Gastrocnemius medialis (tissue), 4 donors: Measurements from ENCODE around the gene STX10. TPM values are rescaled to one million over a fixed set of nuclear protein-coding genes. Genes with fewer than 3 reads are reported as not detected.
"Not testable (repeated sequence)": the region's sequence is repeated elsewhere in the genome, so short reads cannot be mapped to it uniquely, and the experiment has no call there.

Source experiments
- ATAC-seq, 2 donors: fragments of 150-250 bp; one replicate each; pipeline ENCODE4 v1.9.1; 2016
- DNase-seq, 2 donors: peaks; one replicate each; pipeline ENCODE4 v3.0.0-alpha.2; 2019
- H3K27ac ChIP-seq, 4 donors: fragments of 200-600 bp; sonication (generic); 1 replicate in 1 of 4; 2 replicates in 3 of 4; pipeline ENCODE4 v1.5.1; 2016 to 2018; ENCODE audit warnings: mild to moderate bottlenecking in 2 of 4, moderate library complexity in 1 of 4
- H3K27me3 ChIP-seq, 3 donors: fragments of 200-600 bp; sonication (generic) in 2 of 3; 1 replicate in 1 of 3; 2 replicates in 2 of 3; pipeline versions ENCODE4 v1.5.1 to v1.6.0; 2016 to 2019; ENCODE audit warnings: mild to moderate bottlenecking in 1 of 3, moderate library complexity in 1 of 3
- H3K36me3 ChIP-seq, 2 donors: fragments of 200-600 bp; sonication (generic) in 1 of 2; one replicate each; pipeline ENCODE4 v1.5.1; 2017 to 2018
- H3K4me1 ChIP-seq, 2 donors: fragments of 200-600 bp; sonication (generic) in 1 of 2; one replicate each; pipeline ENCODE4 v1.5.1; 2016 to 2017; ENCODE audit warnings: mild to moderate bottlenecking in 2 of 2
- H3K4me3 ChIP-seq, 4 donors: fragments of 200-600 bp; sonication (generic) in 3 of 4; 1 replicate in 1 of 4; 2 replicates in 3 of 4; pipeline ENCODE4 v1.5.1; 2016 to 2019; ENCODE audit warnings: mild to moderate bottlenecking in 2 of 4
- H3K9me3 ChIP-seq, 3 donors: fragments of 200-600 bp; sonication (generic) in 2 of 3; 1 replicate in 1 of 3; 2 replicates in 2 of 3; pipeline ENCODE4 v1.5.1; 2016 to 2019
- CTCF ChIP-seq, 5 experiments: fragments of 450-650 bp in 3 of 5; fragments of 200-600 bp in 2 of 5; sonication (generic) in 2 of 5; IDR thresholded peaks in 4 of 5; conservative IDR thresholded peaks in 1 of 5; 1 replicate in 4 of 5; 2 replicates in 1 of 5; pipeline ENCODE4 v1.5.1; 2016 to 2019; ENCODE audit warnings: antibody characterized with exemption in 5 of 5, mild to moderate bottlenecking in 3 of 5, moderate library complexity in 3 of 5
- POLR2A ChIP-seq, 2 donors: fragments of 450-650 bp; IDR thresholded peaks; one replicate each; pipeline ENCODE4 v1.6.1; 2017; ENCODE audit warnings: antibody characterized with exemption in 2 of 2, mild to moderate bottlenecking in 2 of 2, moderate library complexity in 2 of 2
- in situ Hi-C, 4 donors: fragments of 200-750 bp; cut with MboI; loops; one replicate each; pipeline versions ENCODE4 v1.15.0 to v1.8.0; 2017; ENCODE audit warnings: low sequenced_read_pairs in 4 of 4
- intact Hi-C: fragments of 100-400 bp; cut with DNase I; formaldehyde crosslinking; loops from one replicate; pipeline ENCODE4 v1.15.1; 2023; ENCODE audit warnings: low total_unique reads
- total RNA-seq, 4 donors: library from RNA; depleted of rRNA; stranded (reverse); fragments of >200 nt; gene quantifications; one replicate each; pipeline versions ENCODE4 v1.1.0 to v1.2.3, GENCODE V29; 2016

Gene STX10
- total RNA-seq, 4 donors from 2014 or later, result 16.5 to 40.7 (median 33.4) TPM

DNA sequence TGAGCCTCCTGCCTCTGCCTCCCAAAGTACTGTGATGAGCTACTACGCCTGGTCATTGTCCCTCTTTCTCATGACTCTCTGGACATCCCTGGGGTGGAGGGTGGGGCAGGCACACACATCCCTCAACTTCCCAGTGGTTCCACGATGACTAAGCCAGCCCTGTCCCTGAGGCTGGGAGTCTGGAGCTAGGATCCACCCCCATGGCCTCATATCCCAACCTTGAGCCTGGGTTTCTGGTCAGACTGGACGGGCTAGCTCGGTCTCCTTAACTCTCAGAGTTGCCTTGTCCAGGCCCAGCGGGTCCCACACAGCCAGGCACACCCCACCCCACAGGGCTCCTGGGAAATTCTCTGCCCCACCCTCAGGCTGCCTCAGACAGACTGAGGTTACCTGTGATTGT lies 19.6 kb upstream of the STX10 start:
- Histone ChIP-seq H3K9me3 (no peaks in the 10 kb centered on the region), H3K27ac (no peak overlapping the region), H3K36me3 (no peaks in the 10 kb centered on the region), H3K4me3 (no peak overlapping the region), H3K27me3 (no peaks in the 10 kb centered on the region), H3K4me1 (peaks cover 10 to 20% of the 10 kb centered on the region in 2 donors)
- DNase-seq (no peak), ATAC-seq (no peak)
- in situ Hi-C loops (no loop called here), intact Hi-C loops (no loop called here)
- no peak for TF ChIP-seq POLR2A (IDR thresholded peaks at IDR 0.05)
- TF ChIP-seq CTCF (IDR thresholded peaks at IDR 0.05 in 4 of 5, conservative IDR thresholded peaks at IDR 0.05 in 1 of 5), result no peak

GRCh38 chr19:13166151-13166550 lies 16.0 kb upstream of the STX10 start:
- H3K9me3 ChIP-seq, H3K4me3 ChIP-seq, ATAC-seq, DNase-seq, H3K27me3 ChIP-seq, H3K36me3 ChIP-seq, in situ Hi-C loops: not testable (repeated sequence)
- Histone ChIP-seq H3K27ac (peak overlapping the region; percentile 75 to 89 (median 88)), H3K4me1 (peaks cover 14 to 26% of the 10 kb centered on the region in 2 donors)
- intact Hi-C loops, result loop anchor here (2.0 kb wide), 1 partner anchor 15 kb away; the partner anchor contains the start of genes IER2 and STX10

GRCh38 chr19:13165162-13165997 lies 15.2 kb upstream of the STX10 start:
- H3K36me3 ChIP-seq, result no peaks in the 10 kb centered on the region
- peaks cover 14 to 26% of the 10 kb centered on the region in 2 donors for H3K4me1 ChIP-seq
- TF ChIP-seq POLR2A (IDR thresholded peaks at IDR 0.05), result no peak
- no peak for TF ChIP-seq CTCF (IDR thresholded peaks at IDR 0.05 in 4 of 5, conservative IDR thresholded peaks at IDR 0.05 in 1 of 5)
- no peaks in the 10 kb centered on the region for H3K27me3 ChIP-seq
- intact Hi-C loops, result no loop called here
- DNase-seq (no peak), ATAC-seq (no peak)
- H3K9me3 ChIP-seq, result no peaks in the 10 kb centered on the region
- peak overlapping the region; percentile 80 to 89 (median 88) for H3K27ac ChIP-seq
- H3K4me3 ChIP-seq, result no peak overlapping the region
- in situ Hi-C loops, result no loop called here

DNA sequence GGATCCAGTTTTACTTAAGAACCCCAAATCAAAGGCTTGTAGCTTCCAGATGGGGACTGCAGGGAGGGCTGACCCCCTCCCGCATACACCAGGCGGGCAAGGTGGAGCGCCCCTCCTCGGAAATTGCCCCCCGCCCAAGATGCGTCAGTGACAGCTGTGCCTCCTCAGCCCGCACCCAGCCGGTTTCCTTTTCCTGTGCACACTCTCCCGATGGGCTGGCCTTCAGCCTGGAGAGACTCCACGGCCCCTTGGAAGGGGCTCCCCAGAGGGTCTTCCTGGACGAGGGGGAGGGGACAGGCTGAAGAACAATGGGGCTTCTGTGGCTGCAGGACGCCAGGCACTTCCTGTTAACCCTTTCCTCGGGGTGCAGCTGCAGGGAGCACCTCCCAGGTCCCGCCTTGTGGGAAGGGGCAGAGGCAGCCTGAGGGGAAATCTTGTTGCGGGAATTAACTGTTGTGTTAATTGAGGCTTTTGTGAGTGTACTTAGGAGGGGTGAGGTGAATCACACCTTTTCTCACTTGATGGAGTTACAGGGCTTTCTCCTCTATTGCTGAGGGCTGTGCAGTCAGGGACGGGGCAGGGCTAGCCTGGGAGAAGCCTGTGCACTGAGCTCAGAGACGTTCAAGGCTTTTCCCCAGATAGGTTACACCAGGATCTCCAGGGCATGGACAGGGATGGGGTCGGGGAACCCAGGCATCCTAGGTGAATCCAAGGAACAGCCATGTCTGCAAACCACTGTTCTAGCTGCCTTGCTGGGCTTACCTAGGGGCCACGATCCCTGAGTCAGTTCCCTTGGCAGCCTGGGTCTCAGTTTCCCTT lies 14.4 kb upstream of the STX10 start:
- ATAC-seq (no peak), DNase-seq (no peak)
- in situ Hi-C loops (no loop called here), intact Hi-C loops (no loop called here)
- Histone ChIP-seq H3K4me1 (peaks cover 14 to 26% of the 10 kb centered on the region in 2 donors), H3K27me3 (no peaks in the 10 kb centered on the region), H3K36me3 (no peaks in the 10 kb centered on the region), H3K9me3 (no peaks in the 10 kb centered on the region), H3K27ac (peak overlapping the region; percentile 80 to 89 (median 88)), H3K4me3 (peak overlapping the region; percentile 18 to 56 (median 36))
- TF ChIP-seq CTCF (IDR thresholded peaks at IDR 0.05 in 4 of 5, conservative IDR thresholded peaks at IDR 0.05 in 1 of 5) (no peak), POLR2A (IDR thresholded peaks at IDR 0.05) (no peak)
